ENCODE measurements around the gene EIF4B. TPM values are rescaled to one million over a fixed set of nuclear protein-coding genes. Genes with fewer than 3 reads are reported as not detected.

EIF4B gene
- total and polyA plus RNA-seq, 2 of the 8 experiments (the other 6 are each of a cell fraction or from before 2014, with no cell fraction given), result 269 to 816 TPM

DNA sequence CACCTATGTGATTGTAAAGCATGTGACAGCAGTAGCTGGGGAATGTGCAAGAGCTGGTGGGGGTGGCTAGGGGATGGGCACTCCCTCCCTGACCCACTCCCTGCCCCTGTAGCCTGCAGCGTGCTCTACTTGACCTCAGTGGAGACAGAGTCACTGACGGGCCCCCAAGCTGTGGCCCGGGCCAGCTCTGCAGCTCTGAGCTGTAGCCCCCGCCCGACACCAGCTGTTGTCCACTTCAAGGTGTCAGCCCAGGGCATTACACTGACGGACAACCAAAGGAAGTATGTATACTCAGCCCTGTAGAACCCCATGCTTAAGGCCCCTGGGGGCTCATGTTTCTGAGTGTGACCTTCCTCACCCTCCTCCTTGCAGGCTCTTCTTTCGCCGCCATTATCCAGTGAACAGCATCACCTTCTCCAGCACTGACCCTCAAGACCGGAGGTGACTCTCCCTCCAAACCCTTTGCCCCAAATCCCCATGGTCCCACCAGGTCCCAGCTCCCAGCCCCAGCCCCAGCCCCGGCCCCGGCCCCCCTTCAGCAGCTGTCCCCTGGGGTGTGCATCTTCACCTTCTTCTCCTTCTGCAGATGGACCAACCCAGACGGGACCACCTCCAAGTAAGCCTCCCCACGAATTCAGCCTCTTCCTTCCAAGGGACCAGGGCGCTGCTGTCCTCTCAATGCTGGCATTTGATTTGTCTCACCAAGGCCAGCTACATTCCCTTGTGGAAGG is 56.9 kb downstream of the EIF4B start (continued):
- TF ChIP-seq EGR1 (IDR thresholded peaks at IDR 0.05; ENCODE audit: borderline replicate concordance, low read depth, low read length), result no peak
- TF ChIP-seq CBX8 (IDR thresholded peaks at IDR 0.05; ENCODE audit: borderline replicate concordance, low read depth, low read length), result no peak
- TF ChIP-seq CHD1 (IDR thresholded peaks at IDR 0.05; ENCODE audit: low read depth, low read length), result no peak
- TF ChIP-seq EZH2 (IDR thresholded peaks at IDR 0.05; ENCODE audit: low read depth, low read length, severe bottlenecking), result no peak
- TF ChIP-seq SRF (IDR thresholded peaks at IDR 0.05; ENCODE audit: low read depth, low read length), result no peak
- no peak for TF ChIP-seq BACH1 (IDR thresholded peaks at IDR 0.05; ENCODE audit: low read length)
- no peak for TF ChIP-seq ATF3 (IDR thresholded peaks at IDR 0.05; ENCODE audit: insufficient read depth, low read depth, low read length)
- TF ChIP-seq KDM5A (IDR thresholded peaks at IDR 0.05; ENCODE audit: low read length), result no peak
- no peak for TF ChIP-seq CHD2 (IDR thresholded peaks at IDR 0.05; ENCODE audit: low read length)
